ENCODE data around the gene C17orf67. TPM values are rescaled to one million over a fixed set of nuclear protein-coding genes. Genes with fewer than 3 reads are reported as not detected.

Gene C17orf67
- total and polyA plus RNA-seq, 4 experiments from 2014 or later: 0.81 to 11.2 (median 6.2) TPM

GRCh38 chr17:56810891-56811775 is 22.6 kb downstream of the C17orf67 start:
- ChIA-PET POLR2A (ENCODE audit: partially characterized antibody) (no interaction called here), CTCF (ENCODE audit: partially characterized antibody) (no interaction called here)
- Histone ChIP-seq H3K4me1 (ENCODE audit: insufficient read depth, low read length) (no peaks in the 10 kb centered on the region), H3K36me3 (ENCODE audit: insufficient read depth, low read length) (no peaks in the 10 kb centered on the region), H3K9me3 (ENCODE audit: control insufficient read depth in 1 of 2, low read length in 2 of 2) (no peaks in the 10 kb centered on the region), H3K4me3 (ENCODE audit: low read length in 2 of 2) (no peak overlapping the region), H3K27me3 (ENCODE audit: insufficient read depth, low read length) (no peaks in the 10 kb centered on the region), H3K27ac (ENCODE audit: low read depth, low read length) (no peak overlapping the region)
- Mint-ChIP-seq H3K27me3 (no peaks in the 10 kb centered on the region), H3K4me3 (no peak overlapping the region), H3K4me1 (no peaks in the 10 kb centered on the region), H3K36me3 (peaks cover 4 to 15% of the 10 kb centered on the region in 2 donors), H3K9me3 (no peaks in the 10 kb centered on the region), H3K27ac (no peak overlapping the region)
- no peak for DNase-seq
- intact Hi-C loops (cut with micrococcal nuclease): no loop called here

GRCh38 chr17:56810343-56810742 is 23.4 kb downstream of the C17orf67 start:
- H3K36me3 Mint-ChIP-seq: peaks cover 2 to 15% of the 10 kb centered on the region in 2 donors
- no peaks in the 10 kb centered on the region for H3K4me1 Mint-ChIP-seq
- Histone ChIP-seq H3K36me3 (ENCODE audit: insufficient read depth, low read length) (no peaks in the 10 kb centered on the region), H3K4me1 (ENCODE audit: insufficient read depth, low read length) (no peaks in the 10 kb centered on the region), H3K9me3 (ENCODE audit: control insufficient read depth in 1 of 2, low read length in 2 of 2) (no peaks in the 10 kb centered on the region), H3K27ac (ENCODE audit: low read depth, low read length) (no peak overlapping the region), H3K27me3 (ENCODE audit: insufficient read depth, low read length) (no peaks in the 10 kb centered on the region), H3K4me3 (ENCODE audit: low read length in 2 of 2) (no peak overlapping the region)
- POLR2A ChIA-PET (ENCODE audit: partially characterized antibody): no interaction called here
- no peak overlapping the region for H3K4me3 Mint-ChIP-seq
- no peaks in the 10 kb centered on the region for H3K27me3 Mint-ChIP-seq
- DNase-seq: no peak
- CTCF ChIA-PET (ENCODE audit: partially characterized antibody): no interaction called here
- intact Hi-C loops (cut with micrococcal nuclease): no loop called here
- H3K9me3 Mint-ChIP-seq: no peaks in the 10 kb centered on the region
- H3K27ac Mint-ChIP-seq: no peak overlapping the region

- DNase-seq: no peak
- Mint-ChIP-seq H3K9me3 (no peaks in the 10 kb centered on the region), H3K4me3 (no peak overlapping the region), H3K36me3 (peaks cover 3 to 11% of the 10 kb centered on the region in 2 donors), H3K27ac (no peak overlapping the region), H3K4me1 (no peaks in the 10 kb centered on the region), H3K27me3 (no peaks in the 10 kb centered on the region)
- Histone ChIP-seq H3K9me3 (ENCODE audit: control insufficient read depth in 1 of 2, low read length in 2 of 2) (no peaks in the 10 kb centered on the region), H3K4me3 (ENCODE audit: low read length in 2 of 2) (no peak overlapping the region), H3K4me1 (ENCODE audit: insufficient read depth, low read length) (no peaks in the 10 kb centered on the region), H3K27me3 (ENCODE audit: insufficient read depth, low read length) (no peaks in the 10 kb centered on the region), H3K27ac (ENCODE audit: low read depth, low read length) (no peak overlapping the region), H3K36me3 (ENCODE audit: insufficient read depth, low read length) (no peaks in the 10 kb centered on the region)
- intact Hi-C loops (cut with micrococcal nuclease): no loop called here
- CTCF ChIA-PET (ENCODE audit: partially characterized antibody): no interaction called here
- POLR2A ChIA-PET (ENCODE audit: partially characterized antibody): no interaction called here
These were observed 23.9 kb downstream of the C17orf67 start for GRCh38 chr17:56809820-56810179.

GRCh38 chr17:56809106-56809819 is 24.5 kb downstream of the C17orf67 start:
- H3K4me3 Mint-ChIP-seq: no peak overlapping the region
- ChIA-PET POLR2A (ENCODE audit: partially characterized antibody) (no interaction called here), CTCF (ENCODE audit: partially characterized antibody) (no interaction called here)
- peaks cover 3 to 9% of the 10 kb centered on the region in 2 donors for H3K36me3 Mint-ChIP-seq
- H3K9me3 ChIP-seq (ENCODE audit: control insufficient read depth in 1 of 2, low read length in 2 of 2): no peaks in the 10 kb centered on the region
- H3K27me3 Mint-ChIP-seq: no peaks in the 10 kb centered on the region
- no peaks in the 10 kb centered on the region for H3K27me3 ChIP-seq (ENCODE audit: insufficient read depth, low read length)
- no peak overlapping the region for H3K4me3 ChIP-seq (ENCODE audit: low read length in 2 of 2)
- no peak overlapping the region for H3K27ac ChIP-seq (ENCODE audit: low read depth, low read length)
- no peak for DNase-seq
- no peak overlapping the region for H3K27ac Mint-ChIP-seq
- H3K4me1 Mint-ChIP-seq: no peaks in the 10 kb centered on the region
- no peaks in the 10 kb centered on the region for H3K36me3 ChIP-seq (ENCODE audit: insufficient read depth, low read length)
- intact Hi-C loops (cut with micrococcal nuclease): no loop called here
- H3K4me1 ChIP-seq (ENCODE audit: insufficient read depth, low read length): no peaks in the 10 kb centered on the region
- no peaks in the 10 kb centered on the region for H3K9me3 Mint-ChIP-seq

DNA sequence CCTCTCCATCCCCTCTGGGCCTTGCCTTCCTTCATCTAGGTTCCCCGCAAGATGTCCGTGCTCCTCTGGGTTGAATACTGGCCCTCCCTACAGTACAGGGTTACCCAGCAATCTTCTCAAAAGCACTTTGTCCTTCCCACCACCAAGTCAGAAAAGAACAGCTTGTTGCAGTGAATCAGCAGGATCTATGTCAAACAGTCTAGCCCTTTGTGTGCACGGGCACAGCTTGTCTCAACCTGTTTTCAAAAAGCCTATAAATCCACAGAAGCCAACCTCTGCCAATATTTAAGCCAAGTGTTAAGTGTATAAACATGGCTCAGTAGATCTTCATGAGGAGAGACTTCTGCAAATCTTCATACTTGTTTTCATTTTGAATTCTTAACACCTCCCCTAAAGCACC is 25.2 kb downstream of the C17orf67 start:
- H3K27me3 Mint-ChIP-seq: no peaks in the 10 kb centered on the region
- Histone ChIP-seq H3K27ac (ENCODE audit: low read depth, low read length) (no peak overlapping the region), H3K4me1 (ENCODE audit: insufficient read depth, low read length) (no peaks in the 10 kb centered on the region), H3K4me3 (ENCODE audit: low read length in 2 of 2) (no peak overlapping the region), H3K27me3 (ENCODE audit: insufficient read depth, low read length) (no peaks in the 10 kb centered on the region), H3K9me3 (ENCODE audit: control insufficient read depth in 1 of 2, low read length in 2 of 2) (no peaks in the 10 kb centered on the region), H3K36me3 (ENCODE audit: insufficient read depth, low read length) (no peaks in the 10 kb centered on the region)
- no peak overlapping the region for H3K4me3 Mint-ChIP-seq
- H3K9me3 Mint-ChIP-seq: no peaks in the 10 kb centered on the region
- ChIA-PET POLR2A (ENCODE audit: partially characterized antibody) (no interaction called here), CTCF (ENCODE audit: partially characterized antibody) (interaction anchor here (1.6 kb wide), 1 partner anchor 29 kb away, joined by 3 read pairs; no protein-coding TSS in a partner anchor)
- intact Hi-C loops (cut with micrococcal nuclease): no loop called here
- no peak for DNase-seq
- peaks cover 3 to 9% of the 10 kb centered on the region in 2 donors for H3K36me3 Mint-ChIP-seq
- no peaks in the 10 kb centered on the region for H3K4me1 Mint-ChIP-seq
- no peak overlapping the region for H3K27ac Mint-ChIP-seq

- no peaks in the 10 kb centered on the region for H3K27me3 ChIP-seq (ENCODE audit: insufficient read depth, low read length)
- Mint-ChIP-seq H3K36me3 (peaks cover 3 to 9% of the 10 kb centered on the region in 2 donors), H3K4me1 (no peaks in the 10 kb centered on the region), H3K4me3 (no peak overlapping the region), H3K27me3 (no peaks in the 10 kb centered on the region), H3K9me3 (no peaks in the 10 kb centered on the region), H3K27ac (no peak overlapping the region)
- H3K36me3 ChIP-seq (ENCODE audit: insufficient read depth, low read length): no peaks in the 10 kb centered on the region
- no peak for DNase-seq
- no peaks in the 10 kb centered on the region for H3K9me3 ChIP-seq (ENCODE audit: control insufficient read depth in 1 of 2, low read length in 2 of 2)
- intact Hi-C loops (cut with micrococcal nuclease): no loop called here
- CTCF ChIA-PET (ENCODE audit: partially characterized antibody): interaction anchor here (1.6 kb wide), 1 partner anchor 28 kb away, joined by 3 read pairs; no protein-coding TSS in a partner anchor
- no peak overlapping the region for H3K27ac ChIP-seq (ENCODE audit: low read depth, low read length)
- POLR2A ChIA-PET (ENCODE audit: partially characterized antibody): no interaction called here
- no peaks in the 10 kb centered on the region for H3K4me1 ChIP-seq (ENCODE audit: insufficient read depth, low read length)
- no peak overlapping the region for H3K4me3 ChIP-seq (ENCODE audit: low read length in 2 of 2)
These were observed 26.0 kb downstream of the C17orf67 start for GRCh38 chr17:56807723-56808122.

- H3K27me3 ChIP-seq (ENCODE audit: insufficient read depth, low read length): no peaks in the 10 kb centered on the region
- Mint-ChIP-seq H3K36me3 (peaks cover 3 to 5% of the 10 kb centered on the region in 2 donors), H3K4me3 (no peak overlapping the region), H3K9me3 (no peaks in the 10 kb centered on the region), H3K27ac (no peak overlapping the region), H3K4me1 (no peaks in the 10 kb centered on the region), H3K27me3 (no peaks in the 10 kb centered on the region)
- H3K36me3 ChIP-seq (ENCODE audit: insufficient read depth, low read length): no peaks in the 10 kb centered on the region
- intact Hi-C loops (cut with micrococcal nuclease): no loop called here
- H3K4me3 ChIP-seq (ENCODE audit: low read length in 2 of 2): no peak overlapping the region
- H3K27ac ChIP-seq (ENCODE audit: low read depth, low read length): no peak overlapping the region
- ChIA-PET CTCF (ENCODE audit: partially characterized antibody) (interaction anchor here (1.6 kb wide), 1 partner anchor 27 kb away, joined by 3 read pairs; no protein-coding TSS in a partner anchor), POLR2A (ENCODE audit: partially characterized antibody) (no interaction called here)
- H3K4me1 ChIP-seq (ENCODE audit: insufficient read depth, low read length): no peaks in the 10 kb centered on the region
- no peak for DNase-seq
- H3K9me3 ChIP-seq (ENCODE audit: control insufficient read depth in 1 of 2, low read length in 2 of 2): no peaks in the 10 kb centered on the region
These were observed 26.8 kb downstream of the C17orf67 start for GRCh38 chr17:56806949-56807348.

Data from CD4-positive, alpha-beta memory T cell (primary cell).